Stimulated activated CD4-positive, alpha-beta T cell treated with anti-CD3 and anti-CD28 coated beads, Interleukin-4, amount 100 ng/mL, for 1 hour (primary cell): ENCODE measurements around the gene FGF18.
A peak's percentile ranks its signal among the peaks of the same experiment; 100 is the strongest.
"Not testable (repeated sequence)": the region's sequence is repeated elsewhere in the genome, so short reads cannot be mapped to it uniquely, and the experiment has no call there.

Experiments
- DNase-seq: peaks from one replicate; pipeline ENCODE4 v3.0.0-alpha.2; 2020

The FGF18 gene

GRCh38 chr5:171476701-171477100 is 57.3 kb downstream of the FGF18 start:
- DNase-seq, result no peak

GRCh38 chr5:171477101-171477500 is 57.7 kb downstream of the FGF18 start:
- no peak for DNase-seq

- DNase-seq, result no peak
Measured at GRCh38 chr5:171477666-171478065, 58.2 kb downstream of the FGF18 start.

GRCh38 chr5:171478946-171479775 is 59.7 kb downstream of the FGF18 start:
- DNase-seq, result no peak

- DNase-seq, result no peak
Measured at GRCh38 chr5:171479776-171480125, 60.3 kb downstream of the FGF18 start.

GRCh38 chr5:171480239-171480638 is 60.8 kb downstream of the FGF18 start:
- no peak for DNase-seq

GRCh38 chr5:171481571-171482433 is 62.4 kb downstream of the FGF18 start:
- no peak for DNase-seq

GRCh38 chr5:171482434-171482730 is 62.9 kb downstream of the FGF18 start:
- DNase-seq, result no peak

- no peak for DNase-seq
Measured at GRCh38 chr5:171483551-171484135, 64.2 kb downstream of the FGF18 start.

- DNase-seq, result peak; percentile 61
Measured at GRCh38 chr5:171484460-171484899, 65.0 kb downstream of the FGF18 start.

GRCh38 chr5:171485668-171486067 is 66.2 kb downstream of the FGF18 start:
- DNase-seq, result no peak

GRCh38 chr5:171486613-171487012 is 67.2 kb downstream of the FGF18 start:
- DNase-seq, result no peak

- DNase-seq, result no peak
Measured at GRCh38 chr5:171488876-171489275, 69.4 kb downstream of the FGF18 start.

GRCh38 chr5:171492781-171493180 is 73.3 kb downstream of the FGF18 start:
- DNase-seq, result no peak

GRCh38 chr5:171493646-171494393 is 74.4 kb downstream of the FGF18 start:
- no peak for DNase-seq

GRCh38 chr5:171494452-171495121 is 75.1 kb downstream of the FGF18 start:
- DNase-seq, result no peak

- DNase-seq, result no peak
Measured at GRCh38 chr5:171495122-171495700, 75.8 kb downstream of the FGF18 start.

GRCh38 chr5:171496456-171496855 is 77.0 kb downstream of the FGF18 start:
- no peak for DNase-seq

GRCh38 chr5:171497494-171497893 is 78.0 kb downstream of the FGF18 start:
- not testable (repeated sequence) for DNase-seq

- DNase-seq, result no peak
Measured at GRCh38 chr5:171498166-171498565, 78.7 kb downstream of the FGF18 start.

- no peak for DNase-seq
Measured at GRCh38 chr5:171499611-171500010, 80.2 kb downstream of the FGF18 start.

- no peak for DNase-seq
Measured at GRCh38 chr5:171505473-171506043, 86.1 kb downstream of the FGF18 start.
